Activated CD4-positive, CD25-positive, alpha-beta regulatory T cell treated with anti-CD3 and anti-CD28 coated beads, Interleukin-2, amount 50 U/mL, for 72 hours (primary cell): ENCODE results near the gene PLEKHN1.

Experiments
- DNase-seq: peaks from one replicate; pipeline ENCODE4 v3.0.0; 2021

PLEKHN1 gene

DNA sequence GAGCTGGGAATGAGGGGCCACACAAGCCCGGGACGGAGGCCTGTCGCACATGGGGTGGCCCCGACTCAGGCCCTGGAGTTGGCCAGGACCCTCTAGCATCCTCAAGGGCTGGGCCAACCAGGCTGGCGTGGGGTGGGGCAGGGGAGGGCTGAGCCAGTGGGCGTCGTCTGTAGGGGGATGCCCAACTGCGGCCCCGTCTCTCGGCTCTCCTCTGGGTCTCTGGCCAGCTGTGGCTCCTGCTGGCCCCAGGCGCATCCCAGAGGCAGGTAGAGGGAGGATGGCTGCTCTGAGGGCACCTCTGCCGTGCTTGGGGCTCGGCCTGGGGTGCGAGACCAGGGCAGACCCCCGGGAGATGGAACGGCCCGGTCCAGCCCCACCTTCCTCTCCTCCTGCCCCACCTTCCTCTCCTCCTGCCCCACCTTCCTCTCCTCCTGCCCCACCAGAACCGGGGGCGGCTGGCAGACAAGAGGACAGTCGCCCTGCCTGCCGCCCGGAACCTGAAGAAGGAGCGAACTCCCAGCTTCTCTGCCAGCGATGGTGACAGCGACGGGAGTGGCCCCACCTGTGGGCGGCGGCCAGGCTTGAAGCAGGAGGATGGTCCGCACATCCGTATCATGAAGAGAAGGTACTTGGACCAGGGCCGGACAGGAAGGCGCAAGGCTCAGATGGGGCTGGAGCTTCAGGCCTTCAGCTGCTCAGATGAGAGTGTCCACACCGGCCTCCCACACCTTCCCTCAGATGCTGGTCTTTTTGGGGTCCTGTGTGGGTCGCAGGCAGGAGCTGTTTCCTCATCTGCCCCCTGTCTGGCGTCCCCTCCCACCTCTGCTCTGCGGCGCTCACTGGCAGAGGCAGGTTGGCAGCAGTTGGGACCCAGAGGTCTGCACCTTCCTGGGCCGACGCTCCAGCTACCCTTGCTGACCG is 36.3 kb upstream of the PLEKHN1 start:
- no peak for DNase-seq

DNA sequence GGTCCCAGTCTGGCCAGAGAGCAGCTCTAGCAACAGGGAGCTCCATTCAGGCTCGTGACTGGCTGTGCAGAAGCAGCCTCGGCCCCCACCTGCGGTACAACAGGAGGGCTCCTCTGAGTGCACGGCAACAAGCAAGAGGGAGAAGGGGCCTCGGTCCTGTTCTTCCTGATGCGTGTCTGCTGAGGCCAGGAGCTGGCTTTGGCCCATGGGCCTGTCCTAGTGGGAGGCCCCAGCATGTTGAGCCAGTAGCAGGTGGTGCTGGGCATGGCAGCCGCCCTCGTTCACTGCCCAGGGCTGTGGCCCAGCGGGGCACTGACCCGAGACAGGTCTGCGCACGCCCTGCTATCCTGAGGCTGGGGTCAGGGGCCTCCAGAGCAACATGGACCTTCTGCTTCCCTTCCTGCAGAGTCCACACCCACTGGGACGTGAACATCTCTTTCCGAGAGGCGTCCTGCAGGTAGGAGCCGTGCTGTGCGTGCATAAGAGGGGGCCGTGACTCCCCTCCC is 35.6 kb upstream of the PLEKHN1 start:
- no peak for DNase-seq

DNA sequence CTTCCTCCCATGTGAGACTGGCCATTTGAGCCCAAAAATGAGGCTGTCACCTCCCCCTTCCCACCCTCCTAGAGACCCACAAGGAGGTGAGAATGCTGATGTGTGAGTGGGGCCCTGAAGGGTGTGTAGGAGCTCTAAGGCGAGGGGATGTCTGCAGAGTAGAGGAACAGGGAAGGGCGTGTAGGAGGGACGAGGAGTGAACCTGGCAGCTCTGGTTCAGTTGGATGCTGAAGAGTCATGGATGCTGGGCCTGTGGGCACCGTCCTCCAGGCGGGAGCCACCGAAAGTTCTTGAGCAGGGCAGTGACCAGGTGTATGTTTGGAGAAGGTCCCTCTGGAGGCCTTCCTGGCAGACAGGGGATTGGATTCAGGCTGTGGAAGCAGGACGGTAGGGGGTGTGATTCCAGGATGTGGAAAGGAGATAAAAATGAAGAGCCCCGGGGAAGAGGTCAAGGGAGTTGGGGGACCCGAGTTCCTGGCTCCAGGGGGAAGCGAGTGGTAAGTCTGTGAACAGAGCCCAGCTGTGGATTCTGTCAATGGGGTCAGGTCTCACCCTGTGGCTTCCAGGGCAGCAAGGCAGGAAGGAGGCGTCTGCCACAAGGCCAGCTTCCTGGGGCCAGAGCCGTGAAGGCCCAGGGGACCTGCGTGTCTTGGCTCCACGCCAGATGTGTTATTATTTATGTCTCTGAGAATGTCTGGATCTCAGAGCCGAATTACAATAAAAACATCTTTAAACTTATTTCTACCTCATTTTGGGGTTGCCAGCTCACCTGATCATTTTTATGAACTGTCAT is 34.7 kb upstream of the PLEKHN1 start:
- no peak for DNase-seq

DNA sequence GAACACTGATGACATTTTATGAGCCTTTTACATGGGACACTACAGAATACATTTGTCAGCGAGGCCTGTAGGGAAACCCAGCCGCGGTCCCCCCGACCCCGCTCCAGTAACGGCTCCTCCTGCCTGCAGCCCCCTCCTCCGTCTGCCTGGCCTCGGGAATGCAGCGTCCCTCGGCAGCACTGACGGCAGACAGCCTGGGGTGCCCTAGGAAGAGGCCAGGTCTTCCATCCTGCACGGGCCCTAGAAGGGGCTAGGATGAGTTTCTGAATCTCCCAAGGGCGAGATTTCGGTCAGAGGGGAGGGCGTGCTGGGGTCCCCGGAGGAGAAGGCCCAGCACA is 34.1 kb upstream of the PLEKHN1 start:
- no peak for DNase-seq

DNA sequence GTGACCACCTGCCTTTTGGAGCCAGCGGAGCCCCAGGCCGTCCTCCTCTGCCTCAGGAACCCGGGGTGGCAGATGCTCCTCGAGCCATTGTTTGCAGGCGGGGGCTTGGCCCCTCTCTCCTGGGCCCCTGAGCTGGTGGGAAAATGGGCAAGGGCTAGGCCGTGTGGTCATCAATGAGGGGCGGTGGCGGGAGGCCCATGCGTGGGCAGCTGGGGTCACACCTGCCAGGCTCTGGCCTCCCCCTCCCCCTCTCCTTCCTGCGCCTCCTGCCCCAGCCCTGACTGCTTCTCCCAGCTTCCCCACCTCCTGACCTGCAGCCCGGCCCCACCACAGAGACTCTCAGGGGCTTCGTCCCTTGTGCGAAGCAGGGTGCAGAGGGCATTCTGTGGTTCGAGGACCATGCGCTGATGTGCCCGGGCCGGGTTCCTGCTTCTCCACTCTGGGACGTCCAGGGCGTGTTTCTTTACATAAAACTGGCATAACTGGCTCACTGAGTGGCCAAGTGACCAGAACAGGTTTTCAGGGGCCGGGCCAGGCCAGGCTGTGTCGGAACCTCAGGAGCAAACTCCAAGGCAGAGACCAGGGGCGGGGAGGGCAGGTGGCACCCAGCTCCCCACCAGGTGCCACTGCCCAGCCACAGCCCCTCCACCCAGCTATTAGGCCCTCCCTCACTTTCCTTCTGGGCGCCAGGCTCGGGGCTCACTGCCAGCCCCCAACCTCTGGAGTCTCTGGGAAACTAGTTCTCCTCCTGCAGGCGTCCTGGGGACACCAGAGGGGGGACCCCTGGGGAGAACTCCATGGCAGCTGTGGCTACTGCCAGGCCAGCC is 33.3 kb upstream of the PLEKHN1 start:
- DNase-seq = no peak

DNA sequence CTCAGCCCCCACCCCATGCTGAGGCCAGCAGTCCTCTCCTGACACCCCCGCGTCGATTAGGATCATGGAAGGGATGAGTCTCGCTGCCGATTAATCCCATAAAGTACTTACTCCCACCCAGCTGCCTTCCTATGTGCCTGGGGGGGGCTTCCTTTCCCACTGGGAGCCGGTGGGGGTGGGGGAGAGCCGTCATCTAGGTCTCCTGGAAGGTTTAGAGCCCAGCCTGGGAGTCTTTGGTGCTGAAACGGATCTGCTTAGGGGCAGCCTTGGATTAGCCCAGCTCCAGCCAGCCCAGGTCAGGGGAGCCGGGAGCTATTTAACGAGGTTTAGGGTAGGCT is 32.7 kb upstream of the PLEKHN1 start:
- DNase-seq = no peak

DNA sequence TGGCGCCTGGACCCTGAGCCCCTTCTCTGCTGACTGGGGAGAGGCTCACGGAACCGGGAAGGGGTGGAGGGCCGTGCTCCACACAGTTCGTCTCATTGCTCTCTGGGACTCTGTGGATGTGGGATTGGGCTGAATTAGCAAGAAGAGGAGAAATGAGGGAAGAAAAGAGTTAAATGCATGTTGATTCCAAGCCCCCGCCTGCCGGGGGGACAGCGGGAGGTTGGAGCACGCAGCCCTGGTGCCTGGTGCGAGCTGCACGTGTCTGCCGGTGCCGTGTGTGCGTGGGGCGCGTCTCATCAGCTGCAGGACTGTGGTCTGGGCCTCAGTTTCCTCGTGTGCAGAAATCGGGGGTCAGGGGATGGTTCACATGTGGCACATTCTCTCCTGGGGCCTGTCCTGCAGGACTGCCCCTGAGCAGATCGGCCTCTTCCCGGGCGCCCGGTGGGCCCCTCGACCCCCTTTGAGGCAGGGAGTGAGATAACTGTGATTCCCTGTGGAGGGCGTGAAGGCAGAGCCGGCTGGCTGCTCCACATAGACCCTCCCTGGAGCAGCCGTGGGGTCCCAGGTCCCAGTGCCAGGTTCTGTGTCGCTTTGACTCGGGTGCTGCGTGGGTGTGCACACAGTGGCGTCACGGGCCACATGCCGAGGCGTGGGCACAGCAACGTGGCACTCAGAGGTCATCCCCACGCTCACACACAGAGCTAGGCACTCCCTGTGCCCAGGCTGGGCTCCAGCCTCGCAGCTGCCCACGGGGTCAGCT is 31.1 kb upstream of the PLEKHN1 start:
- DNase-seq = no peak

DNA sequence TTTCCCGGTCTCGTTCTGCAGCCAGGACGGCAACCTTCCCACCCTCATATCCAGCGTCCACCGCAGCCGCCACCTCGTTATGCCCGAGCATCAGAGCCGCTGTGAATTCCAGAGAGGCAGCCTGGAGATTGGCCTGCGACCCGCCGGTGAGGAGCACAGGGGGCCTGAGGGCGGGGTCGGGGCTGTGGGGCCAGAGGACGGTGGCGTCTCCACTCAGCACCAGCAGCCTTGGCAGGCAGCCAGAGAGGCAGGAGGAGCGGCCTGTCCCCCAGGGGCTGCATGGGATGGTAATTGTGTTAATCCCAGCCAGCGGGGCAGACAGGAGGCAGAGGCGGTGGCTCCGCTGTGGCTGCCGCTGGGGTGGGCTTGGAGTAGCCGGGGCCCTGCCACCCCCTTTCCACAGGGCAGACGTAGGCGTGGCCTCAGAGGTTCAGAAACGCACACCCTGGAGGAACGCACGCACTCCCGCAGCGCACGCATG is 30.5 kb upstream of the PLEKHN1 start:
- DNase-seq = no peak

DNA sequence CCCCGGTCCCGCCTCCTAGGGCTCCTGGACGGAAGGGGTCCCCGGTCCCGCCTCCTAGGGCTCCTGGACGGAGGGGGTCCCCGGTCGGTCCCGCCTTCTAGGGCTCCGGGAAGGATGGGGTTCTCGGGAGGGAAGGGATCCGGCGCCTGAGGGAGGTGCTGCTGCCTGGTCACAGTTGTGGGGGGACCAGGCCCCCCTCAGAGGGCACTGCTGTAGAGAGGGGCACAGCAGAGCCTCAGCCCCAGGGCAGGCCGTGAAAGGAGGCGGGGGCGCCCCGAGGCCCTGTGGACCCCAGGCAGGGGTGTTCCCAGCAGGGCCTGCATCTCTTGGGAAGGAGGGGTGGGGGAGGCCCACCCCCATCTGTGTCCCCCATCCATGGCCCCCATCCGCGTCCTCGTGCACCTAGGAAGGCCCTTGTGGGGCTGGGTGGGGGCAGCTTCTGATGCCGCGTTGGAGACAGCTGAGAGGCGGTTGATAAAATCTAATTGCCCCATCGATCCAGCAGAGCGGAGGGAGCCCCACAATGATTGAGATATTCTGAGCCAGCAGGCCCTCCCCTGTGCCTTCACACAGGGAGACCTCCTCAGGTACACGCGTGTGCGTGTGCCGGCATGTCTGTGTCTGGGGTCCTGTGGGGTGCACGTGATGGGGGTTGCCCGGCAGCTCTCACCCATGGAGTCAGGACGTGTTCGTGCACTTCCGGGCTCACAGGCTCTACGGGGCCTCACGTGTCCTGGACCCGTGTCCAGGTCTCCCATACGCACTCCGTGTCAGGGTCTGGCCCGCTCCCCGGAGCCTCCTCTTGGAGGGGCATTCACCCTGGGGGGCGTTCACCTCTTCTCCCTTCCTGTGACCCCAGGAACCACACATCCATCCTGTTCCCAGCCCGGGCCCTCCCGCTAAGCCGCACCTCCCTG is 29.7 kb upstream of the PLEKHN1 start:
- no peak for DNase-seq

DNA sequence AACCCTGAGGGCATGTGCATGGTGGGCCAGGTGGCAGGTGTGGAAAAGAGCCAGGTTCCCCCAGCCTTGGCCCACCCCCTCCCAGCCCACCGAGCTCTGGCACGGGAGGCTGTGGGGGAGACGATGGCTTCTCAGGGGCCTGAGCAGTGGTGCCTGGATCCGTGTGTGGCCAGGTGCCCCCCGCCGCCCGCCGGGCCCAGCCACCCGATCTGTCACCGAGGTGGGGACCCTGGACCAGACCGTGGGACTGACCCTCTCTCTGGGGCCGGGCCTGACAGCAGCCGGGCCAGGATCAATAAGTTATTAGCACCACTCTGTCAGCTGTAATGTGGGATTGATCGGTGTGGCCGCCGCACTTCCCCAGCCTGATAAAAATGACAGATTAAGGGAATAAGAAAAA is 28.8 kb upstream of the PLEKHN1 start:
- DNase-seq = no peak

DNA sequence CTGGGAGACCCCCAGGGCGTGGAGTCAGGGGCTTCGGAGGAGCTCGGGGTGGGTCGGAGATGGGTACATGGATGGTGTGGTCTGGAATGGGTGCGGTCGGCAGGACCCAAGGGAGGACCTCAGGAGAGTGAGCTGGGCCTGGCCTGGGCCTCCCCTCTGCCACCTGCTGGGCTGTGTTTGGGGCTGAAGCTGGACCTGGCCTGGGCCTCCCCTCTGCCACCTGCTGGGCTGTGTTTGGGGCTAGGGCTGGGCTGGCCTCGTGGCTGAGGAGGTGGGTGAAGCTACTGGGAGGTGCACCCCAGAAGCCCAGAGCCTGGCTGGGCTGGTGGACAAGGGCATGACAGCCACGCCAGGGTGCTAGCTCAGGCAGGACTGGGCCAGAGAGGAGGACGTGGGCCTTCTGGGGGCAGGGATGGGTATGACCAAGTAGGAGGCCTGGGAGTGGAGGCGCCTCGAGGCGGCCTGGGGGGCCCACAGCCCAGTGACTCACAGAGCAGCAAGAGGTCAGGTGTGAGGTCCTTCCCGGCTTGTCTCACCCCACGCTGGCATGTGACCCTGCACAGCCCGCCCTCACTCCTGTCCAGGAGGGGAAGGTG is 28.1 kb upstream of the PLEKHN1 start:
- DNase-seq = no peak

DNA sequence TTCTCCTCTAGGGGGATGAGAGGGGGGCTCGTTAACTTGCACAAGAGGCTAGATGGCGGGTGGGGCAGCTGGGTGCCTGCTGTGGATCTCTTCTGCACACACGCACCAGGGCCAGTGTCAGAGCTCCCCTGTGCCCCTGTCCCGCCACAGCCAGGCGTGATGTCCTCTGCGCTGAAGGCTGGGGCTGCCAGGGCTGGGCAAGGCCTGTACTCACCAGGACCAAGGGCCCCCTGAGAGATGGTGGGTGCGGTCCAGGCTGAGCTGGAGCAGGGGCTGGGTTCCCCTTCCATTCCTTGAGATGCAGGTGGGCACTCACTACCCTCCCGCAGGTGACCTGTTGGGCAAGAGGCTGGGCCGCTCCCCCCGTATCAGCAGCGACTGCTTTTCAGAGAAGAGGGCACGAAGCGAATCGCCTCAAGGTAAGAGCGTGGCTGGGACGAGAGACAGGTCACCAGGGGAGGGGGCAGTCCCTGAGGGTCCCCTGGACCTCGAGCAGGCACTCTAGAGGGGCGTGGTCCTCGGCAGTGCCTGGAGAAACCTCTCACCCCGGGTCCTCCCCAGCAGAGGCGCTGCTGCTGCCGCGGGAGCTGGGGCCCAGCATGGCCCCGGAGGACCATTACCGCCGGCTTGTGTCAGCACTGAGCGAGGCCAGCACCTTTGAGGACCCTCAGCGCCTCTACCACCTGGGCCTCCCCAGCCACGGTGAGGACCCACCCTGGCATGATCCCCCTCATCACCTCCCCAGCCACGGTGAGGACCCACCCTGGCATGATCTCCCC is 27.4 kb upstream of the PLEKHN1 start:
- DNase-seq = no peak

DNA sequence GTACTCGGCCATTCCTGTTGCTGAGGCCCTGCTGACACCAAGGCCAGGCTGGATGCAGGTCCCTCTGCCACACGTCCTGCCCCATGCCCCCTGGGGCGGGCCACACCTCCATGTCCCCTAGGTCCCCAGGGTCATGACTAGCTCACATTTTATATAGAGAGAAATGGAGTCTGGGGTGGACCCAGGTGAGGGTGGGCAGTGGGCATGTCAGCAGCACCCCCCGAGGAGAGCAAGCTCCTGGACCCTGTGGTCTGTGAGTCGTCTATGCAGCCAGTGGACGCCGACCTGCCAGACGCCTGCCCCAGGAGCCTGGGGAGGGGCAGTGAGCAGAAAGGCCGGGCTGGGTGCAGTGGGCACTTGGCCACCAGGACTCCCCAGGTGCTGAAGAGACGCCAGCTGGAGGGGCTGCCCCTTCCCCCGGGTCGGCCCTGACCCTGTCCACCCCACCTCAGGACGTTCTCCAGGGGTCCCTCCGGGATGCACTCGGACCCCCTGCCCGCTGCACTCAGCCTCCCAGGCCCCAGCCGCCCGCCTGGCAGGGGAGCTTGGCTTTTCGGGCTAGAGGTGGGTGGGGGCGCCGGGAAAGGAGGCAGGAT is 26.7 kb upstream of the PLEKHN1 start:
- no peak for DNase-seq

DNA sequence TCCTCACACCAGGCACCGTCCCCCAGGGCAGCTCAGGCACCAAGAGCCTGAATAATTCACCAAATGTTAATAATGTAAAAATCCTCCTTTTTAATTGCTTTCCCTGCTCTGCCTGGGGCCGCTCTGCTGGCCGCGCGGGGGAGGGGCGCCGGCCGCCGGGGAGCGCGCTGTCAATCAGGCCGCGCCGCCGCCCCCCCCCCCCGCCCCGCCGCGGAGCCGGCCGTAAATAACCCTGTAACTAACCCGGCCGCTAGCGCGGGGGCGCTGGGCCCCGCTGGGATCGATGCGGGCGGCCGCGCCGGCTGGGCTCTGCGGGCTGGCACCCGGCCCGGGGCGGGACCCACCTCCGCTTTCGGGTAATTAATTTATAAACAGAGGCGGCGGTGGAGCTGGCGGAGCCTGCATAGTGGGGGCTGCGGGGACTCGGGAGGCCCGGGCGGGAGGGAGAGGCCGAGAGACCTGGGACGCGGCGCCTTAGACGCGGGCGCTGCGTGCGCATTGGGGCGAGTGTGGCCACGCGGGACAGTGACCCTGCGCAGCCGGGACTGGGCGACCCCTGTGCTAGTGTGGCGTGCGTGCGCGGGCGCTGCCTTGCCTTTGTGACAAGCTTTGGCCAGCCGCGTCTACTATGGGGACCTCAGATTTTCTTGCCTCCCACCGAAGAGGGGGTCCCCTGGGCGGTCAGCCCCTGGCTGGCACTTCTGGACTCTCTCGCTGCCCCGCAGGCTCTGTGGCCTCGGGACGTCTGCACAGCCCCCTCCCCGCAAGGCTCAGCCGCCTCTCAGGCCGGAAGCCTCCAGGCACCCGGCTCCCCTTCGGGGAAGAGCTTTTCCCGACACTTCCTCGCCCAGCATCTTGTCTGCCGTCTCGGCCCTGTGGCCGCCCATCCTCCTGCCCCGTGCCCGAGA is 25.9 kb upstream of the PLEKHN1 start:
- no peak for DNase-seq

DNA sequence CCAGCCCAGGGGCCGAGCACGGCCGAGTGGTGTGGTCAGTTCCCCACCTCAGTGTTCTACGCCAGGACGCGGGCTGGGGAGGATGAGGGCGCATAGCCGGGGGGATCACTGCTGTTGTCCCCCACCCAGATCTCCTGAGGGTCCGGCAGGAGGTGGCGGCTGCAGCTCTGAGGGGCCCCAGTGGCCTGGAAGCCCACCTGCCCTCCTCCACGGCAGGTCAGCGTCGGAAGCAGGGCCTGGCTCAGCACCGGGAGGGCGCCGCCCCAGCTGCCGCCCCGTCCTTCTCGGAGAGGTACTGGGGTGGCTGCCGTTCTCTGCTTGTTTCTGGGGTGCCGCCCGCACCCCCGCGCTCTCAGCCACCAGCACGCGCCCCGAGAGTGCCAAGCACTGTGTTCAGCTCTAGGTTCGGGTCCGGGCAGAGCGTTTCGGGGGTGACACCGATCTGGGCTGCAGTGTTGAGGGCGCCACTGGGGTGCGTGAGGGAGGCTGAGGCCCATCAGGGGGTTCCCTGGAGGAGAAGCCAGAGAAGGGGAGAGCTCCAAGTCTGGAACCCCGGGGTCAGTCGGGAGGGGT is 25.2 kb upstream of the PLEKHN1 start:
- no peak for DNase-seq

DNA sequence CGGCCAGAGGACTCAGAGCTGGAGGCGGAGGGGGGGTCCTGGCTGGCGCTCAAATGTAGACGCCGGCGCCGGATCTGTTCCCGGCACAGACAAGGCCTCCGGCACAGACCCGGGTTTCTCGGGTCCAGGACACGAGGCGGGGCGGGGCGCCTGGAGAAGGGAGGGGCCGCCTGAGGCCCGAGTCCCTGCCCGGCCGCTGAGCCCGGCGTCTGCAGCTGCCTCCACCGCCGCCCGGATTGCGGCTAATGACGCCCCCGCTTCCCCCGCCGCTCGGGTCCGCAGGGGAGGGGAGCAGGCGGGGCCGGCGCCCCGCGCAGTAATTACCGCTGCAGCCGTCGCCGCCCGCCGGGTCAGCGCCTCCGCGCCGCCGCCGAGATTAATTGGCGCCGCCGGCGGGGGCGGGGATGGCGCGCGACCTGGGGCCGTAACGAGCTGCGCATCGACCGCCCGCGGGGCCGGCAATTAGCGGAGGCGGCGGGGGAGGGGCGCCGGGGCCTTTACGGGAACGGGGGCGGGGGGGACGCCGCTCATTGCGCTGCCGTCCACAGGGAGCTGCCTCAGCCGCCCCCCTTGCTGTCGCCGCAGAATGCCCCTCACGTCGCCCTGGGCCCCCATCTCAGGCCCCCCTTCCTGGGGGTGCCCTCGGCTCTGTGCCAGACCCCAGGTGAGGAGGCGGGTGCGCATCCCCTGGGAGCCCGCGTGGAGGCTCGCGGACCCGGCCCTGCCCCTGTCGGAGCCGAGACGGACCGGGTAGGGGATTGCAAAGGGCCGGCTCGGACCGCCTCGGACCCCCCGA is 24.5 kb upstream of the PLEKHN1 start:
- no peak for DNase-seq

DNA sequence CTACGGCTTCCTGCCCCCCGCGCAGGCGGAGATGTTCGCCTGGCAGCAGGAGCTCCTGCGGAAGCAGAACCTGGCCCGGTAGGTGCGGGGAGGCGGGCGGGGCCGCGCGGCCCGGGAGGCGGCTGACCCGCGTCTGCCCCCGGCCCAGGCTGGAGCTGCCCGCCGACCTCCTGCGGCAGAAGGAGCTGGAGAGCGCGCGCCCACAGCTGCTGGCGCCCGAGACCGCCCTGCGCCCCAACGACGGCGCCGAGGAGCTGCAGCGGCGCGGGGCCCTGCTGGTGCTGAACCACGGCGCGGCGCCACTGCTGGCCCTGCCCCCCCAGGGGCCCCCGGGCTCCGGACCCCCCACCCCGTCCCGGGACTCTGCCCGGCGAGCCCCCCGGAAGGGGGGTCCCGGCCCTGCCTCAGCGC is 23.9 kb upstream of the PLEKHN1 start:
- no peak for DNase-seq
